Stomach (tissue), 4 donors: ENCODE results near the gene ACSM3.

ENCODE experiments used
- EP300 ChIP-seq: sonication (generic); formaldehyde crosslinking; IDR thresholded peaks from one replicate; pipeline ENCODE4 v1.6.1; 2017; ENCODE audit warnings: antibody characterized with exemption
- TF ChIP-seq, protein P1 (sequence below), 7 experiments: fragments of 450-650 bp in 4 of 7; fragments of 200-600 bp in 3 of 7; sonication (generic) in 3 of 7; IDR thresholded peaks; one replicate each; pipeline ENCODE4 v1.5.1; 2016 to 2019; ENCODE audit warnings: antibody characterized with exemption in 7 of 7, control low read depth in 2 of 7, mild to moderate bottlenecking in 1 of 7

DNA sequence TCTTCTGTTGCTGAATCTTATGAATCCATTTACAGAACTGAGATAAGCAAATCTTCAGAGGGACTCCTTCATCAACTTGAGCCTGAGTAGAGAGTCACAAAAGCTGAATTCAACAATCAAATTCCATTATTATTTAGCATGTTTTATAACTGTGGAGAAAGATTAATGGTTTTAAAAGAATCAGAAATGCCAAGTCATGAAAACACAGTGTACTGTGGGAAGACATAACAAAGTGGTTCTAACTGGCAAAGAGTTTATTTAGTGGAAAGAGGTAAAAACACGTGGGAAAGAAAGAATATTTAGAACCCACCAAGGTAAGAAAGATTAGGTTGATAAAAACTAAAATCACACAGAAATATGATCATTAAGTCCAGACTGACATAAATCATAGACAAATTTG lies 37.5 kb downstream of the ACSM3 start:
- TF ChIP-seq, protein P1, sequence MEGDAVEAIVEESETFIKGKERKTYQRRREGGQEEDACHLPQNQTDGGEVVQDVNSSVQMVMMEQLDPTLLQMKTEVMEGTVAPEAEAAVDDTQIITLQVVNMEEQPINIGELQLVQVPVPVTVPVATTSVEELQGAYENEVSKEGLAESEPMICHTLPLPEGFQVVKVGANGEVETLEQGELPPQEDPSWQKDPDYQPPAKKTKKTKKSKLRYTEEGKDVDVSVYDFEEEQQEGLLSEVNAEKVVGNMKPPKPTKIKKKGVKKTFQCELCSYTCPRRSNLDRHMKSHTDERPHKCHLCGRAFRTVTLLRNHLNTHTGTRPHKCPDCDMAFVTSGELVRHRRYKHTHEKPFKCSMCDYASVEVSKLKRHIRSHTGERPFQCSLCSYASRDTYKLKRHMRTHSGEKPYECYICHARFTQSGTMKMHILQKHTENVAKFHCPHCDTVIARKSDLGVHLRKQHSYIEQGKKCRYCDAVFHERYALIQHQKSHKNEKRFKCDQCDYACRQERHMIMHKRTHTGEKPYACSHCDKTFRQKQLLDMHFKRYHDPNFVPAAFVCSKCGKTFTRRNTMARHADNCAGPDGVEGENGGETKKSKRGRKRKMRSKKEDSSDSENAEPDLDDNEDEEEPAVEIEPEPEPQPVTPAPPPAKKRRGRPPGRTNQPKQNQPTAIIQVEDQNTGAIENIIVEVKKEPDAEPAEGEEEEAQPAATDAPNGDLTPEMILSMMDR (IDR thresholded peaks at IDR 0.05), result no peak
- no peak for TF ChIP-seq EP300
